Ovary (tissue), 9 donors: Measurements from ENCODE around the gene TMEM125. TPM values are rescaled to one million over a fixed set of nuclear protein-coding genes. Genes with fewer than 3 reads are reported as not detected.

ENCODE experiments used
- DNase-seq, 5 donors: peaks; one replicate each; pipeline ENCODE4 v3.0.0-alpha.2; 2019 to 2020
- H3K27ac ChIP-seq, 2 donors: fragments of 200-600 bp; one replicate each; pipeline versions ENCODE4 v1.5.1 to v1.8.0; 2019 to 2022
- H3K27me3 ChIP-seq: fragments of 200-600 bp; one replicate; pipeline ENCODE4 v1.8.0; 2022
- H3K36me3 ChIP-seq: fragments of 200-600 bp; sonication (generic); one replicate; pipeline ENCODE4 v1.5.1; 2019
- H3K4me1 ChIP-seq: one replicate; pipeline ENCODE4 v1.8.1; 2013; ENCODE audit warnings: mild to moderate bottlenecking, moderate library complexity; ENCODE audit not compliant: insufficient read depth
- H3K4me3 ChIP-seq: fragments of 200-600 bp; sonication (generic); one replicate; pipeline ENCODE4 v1.5.1; 2017
- H3K9me3 ChIP-seq, 2 donors: fragments of 200-600 bp in 1 of 2; sonication (generic) in 1 of 2; one replicate each; pipeline versions ENCODE4 v1.5.1 to v1.8.1; 2013 to 2019; ENCODE audit warnings: mild to moderate bottlenecking in 1 of 2, moderate library complexity in 1 of 2
- EP300 ChIP-seq: sonication (generic); formaldehyde crosslinking; IDR thresholded peaks from one replicate; pipeline ENCODE4 v1.6.1; 2017; ENCODE audit warnings: antibody characterized with exemption
- POLR2A ChIP-seq: fragments of 450-650 bp; IDR thresholded peaks from one replicate; pipeline ENCODE4 v1.6.1; 2017; ENCODE audit warnings: antibody characterized with exemption, mild to moderate bottlenecking, moderate library complexity
- WGBS, 3 donors: extraction: QIAGEN DNeasy Blood & Tissue Kit in 1 of 3; methylation state at CpG; one replicate each; pipeline versions ENCODE4 v1.1.5 to v1.1.7; 2013 to 2017; 5-methylcytosine and 5-hydroxymethylcytosine counted together
- intact Hi-C, 4 donors: fragments of 100-400 bp; cut with DNase I; formaldehyde crosslinking; loops; one replicate each; pipeline versions ENCODE4 v1.11.0 to v1.15.1; 2022 to 2023
- polyA plus RNA-seq, 2 donors: library from polyadenylated mRNA; stranded (reverse); fragments of 200-250 nt in 1 of 2; fragments of 350-450 nt in 1 of 2; fragmentation: Illumina TruSeq in 1 of 2; extraction: RNeasy Lipid Tissue Mini Kit (QIAGEN cat#74804) in 1 of 2; gene quantifications; one replicate each; pipeline ENCODE4 v1.2.3, GENCODE V29; 2013 to 2014
- total RNA-seq, 7 donors: library from RNA; depleted of rRNA in 2 of 7; stranded (reverse); fragments of >200 nt in 2 of 7; fragmentation: NEBNext Ultra II Directional in 3 of 7; extraction: Animal tissue kit (Norgen Biotek cat#: 25700) in 3 of 7; gene quantifications; one replicate each; pipeline versions ENCODE4 v1.1.0 to v1.2.4, GENCODE V29; 2016 to 2023
- TF ChIP-seq, protein P1 (sequence below), 3 donors: fragments of 450-650 bp in 2 of 3; fragments of 200-600 bp in 1 of 3; IDR thresholded peaks; one replicate each; pipeline versions ENCODE4 v1.5.1 to v1.8.0; 2016 to 2022; ENCODE audit warnings: antibody characterized with exemption in 3 of 3, mild to moderate bottlenecking in 1 of 3
- donor health status: DM: no; HTN: no; CAD: no; lungs with moderate emphysema.
- donor health status: DM: no; HTN: no; CAD: no.
- donor health status: Bipolar disorder and iron deficiency.
- donor health status: DM: yes; HTN: yes; CAD: no.
- donor health status: DM: no; HTN: no; CAD: no.
- donor health status: DM: yes; HTN: yes; CAD: no.

The TMEM125 gene
- total and polyA plus RNA-seq, 9 donors, result 0.23 to 20.6 (median 1.3) TPM

DNA sequence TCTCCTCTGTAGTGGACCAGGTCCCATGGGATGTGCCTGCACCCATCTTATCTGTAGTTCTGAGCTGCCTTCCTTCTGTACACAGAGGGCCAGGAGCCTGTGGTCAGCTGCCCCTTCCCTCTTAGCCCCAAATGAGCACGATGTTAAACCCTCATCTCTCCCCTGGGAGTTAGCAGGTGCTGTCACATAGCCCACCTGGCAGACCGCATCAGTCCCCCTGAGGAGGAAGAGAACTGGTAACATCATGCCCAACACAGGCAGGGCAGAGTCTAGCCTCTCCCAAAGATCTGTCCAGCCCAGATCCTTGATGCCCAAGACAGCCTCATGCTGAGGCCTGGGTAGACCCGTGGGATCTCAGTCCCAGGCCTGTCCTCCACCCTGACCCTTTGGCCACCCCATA lies 35.7 kb downstream of the TMEM125 start:
- TF ChIP-seq, protein P1, sequence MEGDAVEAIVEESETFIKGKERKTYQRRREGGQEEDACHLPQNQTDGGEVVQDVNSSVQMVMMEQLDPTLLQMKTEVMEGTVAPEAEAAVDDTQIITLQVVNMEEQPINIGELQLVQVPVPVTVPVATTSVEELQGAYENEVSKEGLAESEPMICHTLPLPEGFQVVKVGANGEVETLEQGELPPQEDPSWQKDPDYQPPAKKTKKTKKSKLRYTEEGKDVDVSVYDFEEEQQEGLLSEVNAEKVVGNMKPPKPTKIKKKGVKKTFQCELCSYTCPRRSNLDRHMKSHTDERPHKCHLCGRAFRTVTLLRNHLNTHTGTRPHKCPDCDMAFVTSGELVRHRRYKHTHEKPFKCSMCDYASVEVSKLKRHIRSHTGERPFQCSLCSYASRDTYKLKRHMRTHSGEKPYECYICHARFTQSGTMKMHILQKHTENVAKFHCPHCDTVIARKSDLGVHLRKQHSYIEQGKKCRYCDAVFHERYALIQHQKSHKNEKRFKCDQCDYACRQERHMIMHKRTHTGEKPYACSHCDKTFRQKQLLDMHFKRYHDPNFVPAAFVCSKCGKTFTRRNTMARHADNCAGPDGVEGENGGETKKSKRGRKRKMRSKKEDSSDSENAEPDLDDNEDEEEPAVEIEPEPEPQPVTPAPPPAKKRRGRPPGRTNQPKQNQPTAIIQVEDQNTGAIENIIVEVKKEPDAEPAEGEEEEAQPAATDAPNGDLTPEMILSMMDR (IDR thresholded peaks at IDR 0.05), result no peak
- H3K27me3 ChIP-seq, result no peaks in the 10 kb centered on the region
- H3K4me1 ChIP-seq, result peaks cover 2% of the 10 kb centered on the region
- 79 to 90% (median 82%) methylated on average over 3 of the region's 3 CpGs for WGBS, 3 donors
- H3K36me3 ChIP-seq, result no peaks in the 10 kb centered on the region
- no peak overlapping the region for H3K4me3 ChIP-seq
- H3K27ac ChIP-seq, result no peak overlapping the region
- DNase-seq, result no peak
- intact Hi-C loops, result no loop called here
- H3K9me3 ChIP-seq, result no peaks in the 10 kb centered on the region

DNA sequence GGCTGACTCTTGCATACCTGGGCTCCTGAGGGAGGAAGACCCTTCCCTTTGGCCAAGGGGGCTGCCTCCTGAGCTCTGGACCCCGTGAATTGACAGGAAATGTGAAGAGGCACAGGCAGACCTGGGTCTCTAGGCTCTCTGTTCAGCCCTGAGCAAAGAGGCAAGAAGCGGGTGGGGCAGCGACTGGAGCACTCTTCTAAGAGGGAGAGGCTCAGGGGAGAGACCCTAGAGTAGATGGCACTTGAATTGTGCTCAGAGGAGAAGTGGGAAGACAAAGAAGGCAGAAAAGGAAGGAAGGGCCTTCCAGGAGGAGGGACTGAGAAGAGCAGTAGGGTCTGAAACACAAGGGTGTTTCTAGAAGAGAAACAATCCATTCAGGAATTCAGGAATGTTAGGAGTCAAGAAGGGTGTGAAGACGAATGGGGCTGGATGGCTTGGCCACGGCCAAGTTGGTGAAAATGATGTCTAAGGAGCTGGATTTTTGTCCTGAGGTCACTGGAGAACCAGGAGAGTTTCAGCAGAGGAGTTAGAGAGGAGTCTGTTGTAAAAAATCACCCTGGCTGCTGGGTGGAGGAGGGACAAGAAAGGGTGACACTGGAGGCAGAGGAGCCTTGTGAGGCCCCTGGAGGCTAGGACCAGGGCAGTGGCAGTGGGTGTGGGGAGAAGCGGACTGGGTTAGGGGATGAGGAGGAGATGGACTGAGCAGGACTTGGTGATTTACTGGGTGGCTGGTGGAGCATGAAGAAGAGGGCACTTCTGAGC lies 36.3 kb downstream of the TMEM125 start:
- Histone ChIP-seq H3K27ac (no peak overlapping the region), H3K27me3 (no peaks in the 10 kb centered on the region), H3K9me3 (no peaks in the 10 kb centered on the region), H3K36me3 (no peaks in the 10 kb centered on the region), H3K4me1 (peaks cover 2% of the 10 kb centered on the region), H3K4me3 (no peak overlapping the region)
- 71 to 80% (median 75%) methylated on average over 6 of the region's 6 CpGs for WGBS, 3 donors
- TF ChIP-seq POLR2A, result no peak
- TF ChIP-seq, protein P1 (IDR thresholded peaks at IDR 0.05), result no peak
- TF ChIP-seq EP300, result no peak
- intact Hi-C loops, result no loop called here
- DNase-seq, result no peak

DNA sequence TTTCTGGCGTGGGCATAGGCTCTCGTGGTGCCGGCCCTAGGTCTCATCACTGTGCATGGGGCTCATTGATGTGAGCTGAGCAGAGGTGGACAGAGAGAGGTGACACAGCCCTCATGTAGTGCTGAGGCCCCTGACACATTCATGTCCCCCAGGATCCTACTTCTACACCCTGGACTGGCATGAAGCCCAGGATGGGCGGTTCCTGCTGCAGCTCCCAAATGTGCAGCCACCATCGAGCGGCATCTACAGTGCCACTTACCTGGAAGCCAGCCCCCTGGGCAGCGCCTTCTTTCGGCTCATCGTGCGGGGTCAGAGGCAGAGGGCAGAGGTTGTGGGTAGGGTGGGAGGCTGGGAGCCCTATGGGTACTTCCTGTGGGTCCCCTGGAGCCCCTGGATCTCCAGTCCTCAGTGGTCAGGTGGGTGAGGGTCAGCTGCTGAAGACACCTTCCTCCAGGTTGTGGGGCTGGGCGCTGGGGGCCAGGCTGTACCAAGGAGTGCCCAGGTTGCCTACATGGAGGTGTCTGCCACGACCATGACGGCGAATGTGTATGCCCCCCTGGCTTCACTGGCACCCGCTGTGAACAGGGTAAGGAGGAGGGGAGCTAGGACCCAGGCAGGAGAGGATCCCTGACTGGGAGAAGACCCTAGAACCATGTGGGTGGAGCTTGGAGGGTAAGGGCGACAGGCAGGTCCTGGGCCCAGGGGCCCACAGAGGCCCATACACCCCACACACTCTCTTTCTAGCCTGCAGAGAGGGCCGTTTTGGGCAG lies 37.1 kb downstream of the TMEM125 start:
- TF ChIP-seq, protein P1 (IDR thresholded peaks at IDR 0.05), result no peak
- no peak for TF ChIP-seq EP300
- no peak for TF ChIP-seq POLR2A
- intact Hi-C loops, result no loop called here
- DNase-seq, result no peak
- Histone ChIP-seq H3K36me3 (no peaks in the 10 kb centered on the region), H3K9me3 (no peaks in the 10 kb centered on the region), H3K27ac (no peak overlapping the region), H3K27me3 (no peaks in the 10 kb centered on the region), H3K4me3 (no peak overlapping the region), H3K4me1 (peaks cover 2% of the 10 kb centered on the region)
- 89 to 93% (median 91%) methylated on average over 15 to 17 of the region's 17 CpGs for WGBS, 3 donors

DNA sequence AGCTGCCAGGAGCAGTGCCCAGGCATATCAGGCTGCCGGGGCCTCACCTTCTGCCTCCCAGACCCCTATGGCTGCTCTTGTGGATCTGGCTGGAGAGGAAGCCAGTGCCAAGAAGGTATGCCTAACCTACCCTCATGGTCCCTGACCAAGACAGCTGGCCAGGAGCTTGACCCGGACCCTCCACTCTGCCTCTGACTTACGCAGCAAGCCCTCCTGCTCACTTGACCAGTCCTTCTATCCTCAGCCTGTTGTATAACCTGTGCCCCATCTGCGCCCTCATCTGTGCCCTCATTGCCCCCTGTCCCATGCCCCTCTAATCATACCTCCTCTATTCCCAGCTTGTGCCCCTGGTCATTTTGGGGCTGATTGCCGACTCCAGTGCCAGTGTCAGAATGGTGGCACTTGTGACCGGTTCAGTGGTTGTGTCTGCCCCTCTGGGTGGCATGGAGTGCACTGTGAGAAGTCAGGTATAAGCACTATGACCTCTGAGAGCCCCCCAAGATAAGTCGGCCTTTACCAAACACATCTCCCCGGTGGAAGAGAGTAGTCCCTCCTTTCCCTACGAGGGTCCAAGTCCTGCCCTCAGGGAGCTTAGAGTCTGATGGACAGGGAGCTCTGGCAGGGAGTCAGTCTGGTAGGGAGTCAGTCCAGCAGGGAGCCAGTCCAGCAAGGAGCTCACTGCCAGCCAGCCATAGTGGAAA lies 37.8 kb downstream of the TMEM125 start:
- Histone ChIP-seq H3K4me3 (no peak overlapping the region), H3K9me3 (no peaks in the 10 kb centered on the region), H3K27ac (no peak overlapping the region), H3K36me3 (no peaks in the 10 kb centered on the region), H3K27me3 (no peaks in the 10 kb centered on the region), H3K4me1 (peaks cover 2% of the 10 kb centered on the region)
- intact Hi-C loops, result no loop called here
- no peak for TF ChIP-seq EP300
- TF ChIP-seq POLR2A, result no peak
- TF ChIP-seq, protein P1 (IDR thresholded peaks at IDR 0.05), result no peak
- DNase-seq, result no peak
- 91 to 92% (median 92%) methylated on average over 8 to 9 of the region's 9 CpGs for WGBS, 3 donors
